OCI-LY1 (cell line): ENCODE results near the gene TPBGL.

Source experiments
- EZH2 ChIP-seq: fragments of 200-600 bp; sonication (generic), shearing (Covaris generic); IDR thresholded peaks from 2 replicates; pipeline ENCODE4 v1.8.0; 2017; ENCODE audit warnings: borderline replicate concordance, mixed run types, mild to moderate bottlenecking, antibody characterized with exemption, low read length, moderate library complexity, mixed read lengths
- TF ChIP-seq, protein P1 (sequence below): fragments of 200-600 bp; sonication (generic), shearing (Covaris generic); IDR thresholded peaks from 2 replicates; pipeline ENCODE4 v1.5.1; 2017; ENCODE audit warnings: mild to moderate bottlenecking, antibody characterized with exemption, low read length, moderate library complexity, mixed read lengths

DNA sequence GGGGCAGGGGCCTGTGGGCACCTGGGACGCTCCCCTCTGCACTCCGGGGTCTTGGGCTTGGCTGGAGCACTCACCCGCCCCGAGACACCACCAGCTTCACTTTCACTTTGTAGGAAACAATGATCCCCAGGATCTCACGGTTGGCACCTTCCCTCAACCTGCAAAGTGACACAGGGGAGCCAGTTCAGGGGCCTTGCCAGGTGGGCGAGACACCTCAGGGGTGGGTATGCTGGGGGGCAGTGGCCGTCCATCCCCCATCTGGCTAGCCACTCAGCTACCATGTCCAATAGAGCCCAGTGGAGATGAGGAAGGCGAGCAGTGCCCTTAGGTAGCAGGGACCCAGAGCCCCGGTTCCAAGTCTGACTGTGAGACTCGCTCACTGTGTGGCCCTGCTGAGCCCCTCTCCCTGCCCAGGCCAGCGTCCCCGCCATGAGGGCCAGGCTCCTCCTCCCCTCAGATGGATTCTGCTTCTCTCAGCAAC, 32.3 kb downstream of the TPBGL start:
- TF ChIP-seq, protein P1, sequence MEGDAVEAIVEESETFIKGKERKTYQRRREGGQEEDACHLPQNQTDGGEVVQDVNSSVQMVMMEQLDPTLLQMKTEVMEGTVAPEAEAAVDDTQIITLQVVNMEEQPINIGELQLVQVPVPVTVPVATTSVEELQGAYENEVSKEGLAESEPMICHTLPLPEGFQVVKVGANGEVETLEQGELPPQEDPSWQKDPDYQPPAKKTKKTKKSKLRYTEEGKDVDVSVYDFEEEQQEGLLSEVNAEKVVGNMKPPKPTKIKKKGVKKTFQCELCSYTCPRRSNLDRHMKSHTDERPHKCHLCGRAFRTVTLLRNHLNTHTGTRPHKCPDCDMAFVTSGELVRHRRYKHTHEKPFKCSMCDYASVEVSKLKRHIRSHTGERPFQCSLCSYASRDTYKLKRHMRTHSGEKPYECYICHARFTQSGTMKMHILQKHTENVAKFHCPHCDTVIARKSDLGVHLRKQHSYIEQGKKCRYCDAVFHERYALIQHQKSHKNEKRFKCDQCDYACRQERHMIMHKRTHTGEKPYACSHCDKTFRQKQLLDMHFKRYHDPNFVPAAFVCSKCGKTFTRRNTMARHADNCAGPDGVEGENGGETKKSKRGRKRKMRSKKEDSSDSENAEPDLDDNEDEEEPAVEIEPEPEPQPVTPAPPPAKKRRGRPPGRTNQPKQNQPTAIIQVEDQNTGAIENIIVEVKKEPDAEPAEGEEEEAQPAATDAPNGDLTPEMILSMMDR, result no peak
- no peak for TF ChIP-seq EZH2
